ENCODE results near the gene RNF43.

DNA sequence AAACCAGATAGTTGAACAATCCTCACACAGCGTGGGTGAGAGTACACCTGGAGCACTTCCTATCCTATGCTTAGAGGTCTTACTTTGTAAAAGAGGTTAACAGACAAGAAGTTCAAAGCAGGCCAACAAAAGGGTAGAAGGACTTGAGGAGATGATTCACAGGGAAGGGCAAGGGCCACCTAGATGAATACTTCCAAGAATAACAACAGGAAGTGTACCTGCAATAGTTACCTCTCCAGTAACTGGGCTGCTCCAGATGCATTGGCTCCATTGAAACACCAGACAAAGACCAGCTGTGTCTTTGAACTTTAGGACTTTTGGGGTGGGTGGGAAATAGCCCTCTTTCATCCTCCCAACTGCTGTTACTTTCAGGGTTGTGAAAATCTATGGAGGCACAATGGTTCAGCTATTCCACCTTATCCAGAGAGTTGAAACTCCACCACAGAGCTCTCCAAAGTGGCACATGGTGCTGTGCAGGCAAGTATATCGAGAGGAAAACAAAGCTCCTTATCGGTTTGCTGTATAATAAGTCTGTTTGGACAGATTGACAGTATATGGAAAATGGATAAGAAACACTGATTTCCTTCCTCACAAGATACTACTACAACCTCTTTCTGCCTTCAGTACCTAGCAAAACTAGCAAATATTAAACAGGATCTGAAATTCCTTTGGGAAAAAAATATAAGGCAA is 22.7 kb downstream of the RNF43 start:
- TF ChIP-seq POLR2AphosphoS5 (IDR thresholded peaks at IDR 0.05), result no peak
- TF ChIP-seq, protein P1, sequence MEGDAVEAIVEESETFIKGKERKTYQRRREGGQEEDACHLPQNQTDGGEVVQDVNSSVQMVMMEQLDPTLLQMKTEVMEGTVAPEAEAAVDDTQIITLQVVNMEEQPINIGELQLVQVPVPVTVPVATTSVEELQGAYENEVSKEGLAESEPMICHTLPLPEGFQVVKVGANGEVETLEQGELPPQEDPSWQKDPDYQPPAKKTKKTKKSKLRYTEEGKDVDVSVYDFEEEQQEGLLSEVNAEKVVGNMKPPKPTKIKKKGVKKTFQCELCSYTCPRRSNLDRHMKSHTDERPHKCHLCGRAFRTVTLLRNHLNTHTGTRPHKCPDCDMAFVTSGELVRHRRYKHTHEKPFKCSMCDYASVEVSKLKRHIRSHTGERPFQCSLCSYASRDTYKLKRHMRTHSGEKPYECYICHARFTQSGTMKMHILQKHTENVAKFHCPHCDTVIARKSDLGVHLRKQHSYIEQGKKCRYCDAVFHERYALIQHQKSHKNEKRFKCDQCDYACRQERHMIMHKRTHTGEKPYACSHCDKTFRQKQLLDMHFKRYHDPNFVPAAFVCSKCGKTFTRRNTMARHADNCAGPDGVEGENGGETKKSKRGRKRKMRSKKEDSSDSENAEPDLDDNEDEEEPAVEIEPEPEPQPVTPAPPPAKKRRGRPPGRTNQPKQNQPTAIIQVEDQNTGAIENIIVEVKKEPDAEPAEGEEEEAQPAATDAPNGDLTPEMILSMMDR (IDR thresholded peaks at IDR 0.05), result no peak
- TF ChIP-seq POLR2A (IDR thresholded peaks at IDR 0.05), result no peak
- no peak for TF ChIP-seq EP300 (IDR thresholded peaks at IDR 0.05)

Data from sigmoid colon (tissue), 4 donors.